BJ (cell line): ENCODE results near the gene DPP10. TPM values are rescaled to one million over a fixed set of nuclear protein-coding genes. Genes with fewer than 3 reads are reported as not detected.

Source experiments
- CTCF ChIA-PET: fragments of 350-600 bp; formaldehyde crosslinking; extraction: SDS; loops from one replicate; lab custom pipeline; 2021; ENCODE audit warnings: antibody characterized with exemption, inconsistent platforms; lab: Yijun Ruan, JAX
- POLR2A ChIA-PET: fragments of 300-600 bp; sonication (Branson Sonifier 250); formaldehyde crosslinking; extraction: SDS; loops from one replicate; lab custom pipeline; 2021; ENCODE audit warnings: antibody characterized with exemption; lab: Charles Lee
- DNase-seq: peaks from one replicate; pipeline ENCODE4 v3.0.0-alpha.2; 2011; ENCODE audit warnings: low read depth
- H3K27me3 ChIP-seq: 2 replicates; pipeline ENCODE4 v1.6.0; 2011; ENCODE audit warnings: low read length; ENCODE audit not compliant: control insufficient read depth, insufficient read depth
- H3K36me3 ChIP-seq: 2 replicates; pipeline ENCODE4 v1.5.1; 2011; ENCODE audit warnings: low read length; ENCODE audit not compliant: control insufficient read depth, insufficient read depth
- H3K4me3 ChIP-seq: 2 replicates; pipeline ENCODE4 v1.5.1; 2011; ENCODE audit warnings: low read depth, mild to moderate bottlenecking, control low read depth, low read length
- CTCF ChIP-seq: IDR thresholded peaks from 2 replicates; pipeline ENCODE4 v1.5.1; 2011; ENCODE audit warnings: low read depth, mild to moderate bottlenecking, control low read depth, inconsistent platforms, low read length, moderate library complexity; ENCODE audit not compliant: insufficient read depth
- polyA plus RNA-seq: library from polyadenylated mRNA; depleted of rRNA; stranded (reverse); fragments of >200 nt; gene quantifications from 2 replicates; pipeline ENCODE4 v1.2.3, GENCODE V29; 2011

Gene DPP10
- polyA plus RNA-seq, 1 experiment = not detected

GRCh38 chr2:115386465-115386864, 944.0 kb downstream of the DPP10 start:
- POLR2A ChIA-PET = no interaction called here
- no peaks in the 10 kb centered on the region for H3K36me3 ChIP-seq
- CTCF ChIA-PET = no interaction called here
- TF ChIP-seq CTCF = no peak
- no peak for DNase-seq
- no peaks in the 10 kb centered on the region for H3K27me3 ChIP-seq
- no peak overlapping the region for H3K4me3 ChIP-seq

- ChIA-PET POLR2A (no interaction called here), CTCF (no interaction called here)
- Histone ChIP-seq H3K27me3 (no peaks in the 10 kb centered on the region), H3K4me3 (no peak overlapping the region), H3K36me3 (no peaks in the 10 kb centered on the region)
- no peak for TF ChIP-seq CTCF
- no peak for DNase-seq
These were observed 946.6 kb downstream of the DPP10 start for GRCh38 chr2:115389024-115389423.

- no peaks in the 10 kb centered on the region for H3K27me3 ChIP-seq
- H3K36me3 ChIP-seq = no peaks in the 10 kb centered on the region
- CTCF ChIA-PET = no interaction called here
- no peak overlapping the region for H3K4me3 ChIP-seq
- POLR2A ChIA-PET = no interaction called here
- no peak for DNase-seq
- TF ChIP-seq CTCF = no peak
These were observed 947.6 kb downstream of the DPP10 start for GRCh38 chr2:115389898-115390565.

GRCh38 chr2:115396579-115396978, 954.1 kb downstream of the DPP10 start:
- no peaks in the 10 kb centered on the region for H3K36me3 ChIP-seq
- POLR2A ChIA-PET = no interaction called here
- DNase-seq = no peak
- no peak overlapping the region for H3K4me3 ChIP-seq
- CTCF ChIA-PET = no interaction called here
- H3K27me3 ChIP-seq = no peaks in the 10 kb centered on the region
- TF ChIP-seq CTCF = no peak

- DNase-seq = no peak
- Histone ChIP-seq H3K4me3 (no peak overlapping the region), H3K36me3 (no peaks in the 10 kb centered on the region), H3K27me3 (no peaks in the 10 kb centered on the region)
- ChIA-PET POLR2A (no interaction called here), CTCF (no interaction called here)
- TF ChIP-seq CTCF = no peak
These were observed 958.5 kb downstream of the DPP10 start for GRCh38 chr2:115400940-115401339.
